Stimulated activated CD4-positive, alpha-beta T cell treated with anti-CD3 and anti-CD28 coated beads, Interleukin-4, amount 100 ng/mL, for 4 hours (primary cell): ENCODE data around the gene DDI1.
"Not testable (repeated sequence)": the region's sequence is repeated elsewhere in the genome, so short reads cannot be mapped to it uniquely, and the experiment has no call there.

ENCODE experiments used
- DNase-seq, 2 experiments: peaks; one replicate each; pipeline ENCODE4 v3.0.0-alpha.2; 2020

The DDI1 gene

GRCh38 chr11:104043142-104043541, 6.7 kb downstream of the DDI1 start:
- no peak for DNase-seq

- no peak for DNase-seq
Measured at GRCh38 chr11:104043678-104044239, 7.3 kb downstream of the DDI1 start.

- no peak for DNase-seq
Measured at GRCh38 chr11:104046331-104046730, 9.9 kb downstream of the DDI1 start.

- DNase-seq, result not testable (repeated sequence)
Measured at GRCh38 chr11:104046858-104047257, 10.4 kb downstream of the DDI1 start.

- DNase-seq, result no peak
Measured at GRCh38 chr11:104049116-104049515, 12.7 kb downstream of the DDI1 start.

GRCh38 chr11:104051778-104052177, 15.3 kb downstream of the DDI1 start:
- DNase-seq, result no peak

GRCh38 chr11:104053743-104054478, 17.5 kb downstream of the DDI1 start:
- no peak for DNase-seq

- DNase-seq, result no peak
Measured at GRCh38 chr11:104054911-104055529, 18.6 kb downstream of the DDI1 start.

GRCh38 chr11:104055596-104055995, 19.2 kb downstream of the DDI1 start:
- DNase-seq, result no peak

GRCh38 chr11:104057908-104058307, 21.5 kb downstream of the DDI1 start:
- DNase-seq, result no peak

GRCh38 chr11:104058680-104059079, 22.2 kb downstream of the DDI1 start:
- no peak for DNase-seq

GRCh38 chr11:104060004-104060794, 23.8 kb downstream of the DDI1 start:
- no peak for DNase-seq

GRCh38 chr11:104060820-104061219, 24.4 kb downstream of the DDI1 start:
- no peak for DNase-seq

GRCh38 chr11:104061853-104062521, 25.5 kb downstream of the DDI1 start:
- DNase-seq, result no peak

- DNase-seq, result no peak
Measured at GRCh38 chr11:104064034-104064630, 27.7 kb downstream of the DDI1 start.

- DNase-seq, result no peak
Measured at GRCh38 chr11:104067534-104067933, 31.1 kb downstream of the DDI1 start.

GRCh38 chr11:104073950-104074705, 37.7 kb downstream of the DDI1 start:
- no peak for DNase-seq

GRCh38 chr11:104075091-104075490, 38.7 kb downstream of the DDI1 start:
- DNase-seq, result no peak

- no peak for DNase-seq
Measured at GRCh38 chr11:104075706-104076105, 39.3 kb downstream of the DDI1 start.

- no peak for DNase-seq
Measured at GRCh38 chr11:104076455-104076854, 40.0 kb downstream of the DDI1 start.

- DNase-seq, result no peak
Measured at GRCh38 chr11:104078245-104078644, 41.8 kb downstream of the DDI1 start.

- DNase-seq, result no peak
Measured at GRCh38 chr11:104078995-104079394, 42.6 kb downstream of the DDI1 start.
